Smooth muscle cell (in vitro differentiated cells): Measurements from ENCODE around the gene HES4. TPM values are rescaled to one million over a fixed set of nuclear protein-coding genes. Genes with fewer than 3 reads are reported as not detected.

Source experiments
- DNase-seq: peaks from one replicate; lab custom pipeline; 2025; ENCODE audit not compliant: unreplicated experiment; lab: John Stamatoyannopoulos, UW
- H2AFZ ChIP-seq: fragments of 200-600 bp; sonication (generic); 2 replicates; pipeline ENCODE4 v1.6.0; 2016; ENCODE audit warnings: antibody characterized with exemption, low read depth, mild to moderate bottlenecking
- H3F3A ChIP-seq: fragments of 200-600 bp; sonication (generic); 2 replicates; pipeline ENCODE4 v1.6.0; 2017; ENCODE audit warnings: antibody characterized with exemption, low read depth
- H3K27ac ChIP-seq: fragments of 200-600 bp; sonication (generic); 2 replicates; pipeline ENCODE4 v1.5.1; 2016; ENCODE audit warnings: low read depth, mild to moderate bottlenecking
- H3K27me3 ChIP-seq: fragments of 200-600 bp; sonication (generic); 2 replicates; pipeline ENCODE4 v1.6.1; 2016; ENCODE audit warnings: low read depth, mild to moderate bottlenecking
- H3K36me3 ChIP-seq: fragments of 200-600 bp; sonication (generic); 2 replicates; pipeline ENCODE4 v1.5.1; 2016; ENCODE audit warnings: low read depth
- H3K4me1 ChIP-seq: fragments of 200-600 bp; sonication (generic); 2 replicates; pipeline ENCODE4 v1.5.1; 2016; ENCODE audit warnings: low read depth
- H3K4me2 ChIP-seq: fragments of 200-600 bp; sonication (generic); 2 replicates; pipeline ENCODE4 v1.6.0; 2016; ENCODE audit warnings: mild to moderate bottlenecking
- H3K4me3 ChIP-seq: fragments of 200-600 bp; sonication (generic); 2 replicates; pipeline ENCODE4 v1.5.1; 2016; ENCODE audit warnings: mild to moderate bottlenecking
- H3K79me2 ChIP-seq: fragments of 200-600 bp; sonication (generic); 2 replicates; pipeline ENCODE4 v1.6.0; 2016; ENCODE audit warnings: low read depth, mild to moderate bottlenecking
- H3K9ac ChIP-seq: fragments of 200-600 bp; sonication (generic); 2 replicates; pipeline ENCODE4 v1.6.0; 2016; ENCODE audit warnings: low read depth
- H3K9me3 ChIP-seq: fragments of 200-600 bp; sonication (generic); replicated peaks from 2 replicates; pipeline ENCODE4 v1.5.1; 2016; ENCODE audit warnings: low read depth
- H4K20me1 ChIP-seq: fragments of 200-600 bp; sonication (generic); 2 replicates; pipeline ENCODE4 v1.6.0; 2016; ENCODE audit warnings: low read depth
- WGBS: methylation state at CpG from one replicate; pipeline ENCODE4 v1.1.7; 2016; ENCODE audit warnings: low lambda C conversion rate; 5-methylcytosine and 5-hydroxymethylcytosine counted together
- polyA plus RNA-seq: library from polyadenylated mRNA; unstranded; fragments of >200 nt; fragmentation: Nextera tagmentation; extraction: Ambion mirVana; gene quantifications from 2 replicates; pipeline ENCODE4 v1.2.1, GENCODE V29; 2016
- total RNA-seq: library from RNA; depleted of rRNA; stranded (reverse); fragments of >200 nt; gene quantifications from 2 replicates; pipeline ENCODE4 v1.2.3, GENCODE V29; 2014
- TF ChIP-seq, protein P1 (sequence below): fragments of 200-600 bp; sonication (generic); IDR thresholded peaks from 2 replicates; pipeline ENCODE4 v1.5.1; 2017; ENCODE audit warnings: borderline replicate concordance, mild to moderate bottlenecking, antibody characterized with exemption; ENCODE audit not compliant: insufficient read depth, poor library complexity, severe bottlenecking

Gene HES4
- total and polyA plus RNA-seq, 2 experiments from 2014 or later: 57.0 to 72.0 TPM

DNA sequence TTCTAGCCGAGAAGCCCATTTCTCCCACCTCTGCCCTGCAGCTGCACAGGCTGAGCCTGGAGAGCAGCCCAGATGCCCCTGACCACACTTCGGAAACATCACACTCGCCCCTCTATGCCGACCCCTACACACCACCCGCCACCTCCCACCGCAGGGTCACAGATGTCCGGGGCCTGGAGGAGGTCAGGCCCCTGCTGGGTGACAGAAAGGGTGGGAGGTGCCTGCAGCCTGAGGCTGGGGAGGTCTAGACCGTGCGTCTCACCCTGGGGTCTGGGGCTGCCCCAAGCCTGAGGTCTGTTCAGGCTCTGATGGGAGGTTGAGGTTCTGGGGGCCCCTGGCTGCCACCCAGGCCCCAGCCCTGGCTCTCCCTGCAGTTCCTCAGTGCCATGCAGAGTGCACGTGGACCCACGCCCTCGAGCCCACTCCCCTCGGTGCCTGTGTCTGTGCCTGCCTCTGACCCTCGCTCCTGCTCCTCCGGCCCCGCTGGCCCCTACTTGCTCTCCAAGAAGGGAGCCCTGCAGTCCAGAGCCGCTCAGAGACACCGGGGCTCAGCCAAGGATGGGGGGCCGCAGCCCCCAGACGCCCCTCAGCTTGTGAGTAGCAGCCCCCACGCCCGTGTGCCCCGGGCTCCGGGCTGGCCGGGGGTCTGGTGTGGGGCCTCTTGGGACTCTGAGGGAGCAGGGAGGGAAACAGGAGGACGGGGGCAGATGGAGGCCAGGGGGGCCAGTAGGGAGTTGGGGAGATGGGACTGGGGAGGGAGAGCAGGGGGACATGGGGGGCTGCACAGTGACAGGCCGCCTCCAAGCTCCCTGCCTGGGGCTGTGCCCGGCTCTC is 26.2 kb downstream of the HES4 start:
- WGBS: 91% methylated on average over 27 of the region's 28 CpGs
- H3K27me3 ChIP-seq: peaks cover 9% of the 10 kb centered on the region
- no peak overlapping the region for H3K4me2 ChIP-seq
- H3K36me3 ChIP-seq: no peaks in the 10 kb centered on the region
- no peaks in the 10 kb centered on the region for H3F3A ChIP-seq
- H3K27ac ChIP-seq: no peak overlapping the region
- DNase-seq: no peak
- TF ChIP-seq, protein P1, sequence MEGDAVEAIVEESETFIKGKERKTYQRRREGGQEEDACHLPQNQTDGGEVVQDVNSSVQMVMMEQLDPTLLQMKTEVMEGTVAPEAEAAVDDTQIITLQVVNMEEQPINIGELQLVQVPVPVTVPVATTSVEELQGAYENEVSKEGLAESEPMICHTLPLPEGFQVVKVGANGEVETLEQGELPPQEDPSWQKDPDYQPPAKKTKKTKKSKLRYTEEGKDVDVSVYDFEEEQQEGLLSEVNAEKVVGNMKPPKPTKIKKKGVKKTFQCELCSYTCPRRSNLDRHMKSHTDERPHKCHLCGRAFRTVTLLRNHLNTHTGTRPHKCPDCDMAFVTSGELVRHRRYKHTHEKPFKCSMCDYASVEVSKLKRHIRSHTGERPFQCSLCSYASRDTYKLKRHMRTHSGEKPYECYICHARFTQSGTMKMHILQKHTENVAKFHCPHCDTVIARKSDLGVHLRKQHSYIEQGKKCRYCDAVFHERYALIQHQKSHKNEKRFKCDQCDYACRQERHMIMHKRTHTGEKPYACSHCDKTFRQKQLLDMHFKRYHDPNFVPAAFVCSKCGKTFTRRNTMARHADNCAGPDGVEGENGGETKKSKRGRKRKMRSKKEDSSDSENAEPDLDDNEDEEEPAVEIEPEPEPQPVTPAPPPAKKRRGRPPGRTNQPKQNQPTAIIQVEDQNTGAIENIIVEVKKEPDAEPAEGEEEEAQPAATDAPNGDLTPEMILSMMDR: no peak
- no peak overlapping the region for H3K4me3 ChIP-seq
- no peaks in the 10 kb centered on the region for H3K4me1 ChIP-seq
- no peaks in the 10 kb centered on the region for H4K20me1 ChIP-seq
- H2AFZ ChIP-seq: no peak overlapping the region
- no peaks in the 10 kb centered on the region for H3K79me2 ChIP-seq
- H3K9ac ChIP-seq: no peak overlapping the region
- no peaks in the 10 kb centered on the region for H3K9me3 ChIP-seq

DNA sequence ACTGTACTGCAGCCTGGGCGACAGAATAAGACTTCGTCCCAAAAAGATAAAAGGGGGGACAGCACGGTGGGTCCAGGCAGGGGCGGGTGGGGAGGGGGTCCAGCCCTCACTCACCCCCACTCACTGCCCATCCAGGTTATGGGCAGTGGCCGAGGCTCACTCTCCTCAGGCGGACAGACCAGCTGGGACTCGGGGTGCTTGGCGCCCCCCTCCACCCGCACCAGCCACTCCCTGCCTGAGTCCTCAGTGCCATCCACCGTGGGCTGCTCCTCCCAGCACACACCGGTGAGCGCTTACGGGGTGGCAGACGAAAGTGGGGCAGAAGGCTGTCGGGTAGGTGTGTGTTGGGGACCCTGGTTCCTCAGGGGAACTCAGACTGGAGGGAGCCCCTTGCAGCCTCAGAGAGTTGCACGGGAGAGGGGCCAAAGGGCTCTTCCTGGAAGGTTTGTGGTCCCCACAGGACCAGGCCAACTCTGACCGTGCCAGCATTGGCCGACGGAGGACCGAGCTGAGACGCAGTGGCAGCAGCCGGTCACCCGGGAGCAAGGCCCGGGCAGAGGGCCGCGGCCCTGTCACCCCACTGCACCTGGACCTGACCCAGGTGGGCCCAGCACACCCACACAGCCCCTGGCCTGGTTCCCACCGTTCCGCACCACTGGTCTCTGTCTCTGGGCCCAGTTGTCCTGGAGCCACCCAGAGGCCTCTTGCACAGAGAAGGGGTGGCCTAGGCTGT is 27.0 kb downstream of the HES4 start:
- no peaks in the 10 kb centered on the region for H3K4me1 ChIP-seq
- no peak overlapping the region for H2AFZ ChIP-seq
- H3K36me3 ChIP-seq: no peaks in the 10 kb centered on the region
- no peak overlapping the region for H3K9ac ChIP-seq
- no peaks in the 10 kb centered on the region for H3K9me3 ChIP-seq
- no peak overlapping the region for H3K4me3 ChIP-seq
- no peak for DNase-seq
- H3K79me2 ChIP-seq: no peaks in the 10 kb centered on the region
- H3F3A ChIP-seq: no peaks in the 10 kb centered on the region
- no peak overlapping the region for H3K4me2 ChIP-seq
- H3K27me3 ChIP-seq: peaks cover 9% of the 10 kb centered on the region
- no peaks in the 10 kb centered on the region for H4K20me1 ChIP-seq
- TF ChIP-seq, protein P1: no peak
- WGBS: 93% methylated on average over 24 of the region's 28 CpGs
- no peak overlapping the region for H3K27ac ChIP-seq

DNA sequence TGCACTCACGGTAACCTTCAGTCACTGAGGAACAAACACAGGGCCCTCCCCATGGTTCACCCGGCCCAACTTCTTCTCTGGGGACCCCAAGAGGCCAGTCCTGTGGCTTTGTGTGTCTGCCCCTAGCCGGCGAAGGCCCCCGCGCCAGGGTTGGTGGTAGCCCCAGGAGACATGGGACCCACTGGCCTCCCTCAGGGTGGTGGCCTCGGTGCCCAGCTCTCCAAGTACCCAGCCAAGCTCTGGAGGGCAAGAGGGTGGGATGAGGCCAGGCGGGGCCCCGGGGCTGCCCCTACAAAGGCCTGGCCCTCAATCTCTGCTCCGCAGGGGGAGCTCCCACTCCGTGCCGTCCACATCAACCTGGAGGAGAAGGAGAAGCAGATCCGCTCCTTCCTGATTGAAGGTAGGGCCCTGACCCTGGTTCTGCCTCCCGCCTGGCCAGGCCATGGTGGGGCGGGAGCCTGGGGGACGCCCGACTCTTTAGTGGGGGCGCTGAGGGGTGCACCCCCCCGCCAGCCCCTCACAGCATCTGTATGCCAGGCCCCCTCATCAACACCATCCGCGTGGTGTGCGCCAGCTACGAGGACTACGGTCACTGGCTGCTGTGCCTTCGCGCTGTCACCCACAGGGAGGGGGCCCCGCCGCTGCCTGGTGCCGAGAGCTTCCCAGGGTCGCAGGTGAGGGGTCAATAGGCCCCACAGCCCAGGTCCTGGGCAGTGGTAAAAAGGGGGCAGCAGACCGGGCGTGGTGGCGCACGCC is 28.0 kb downstream of the HES4 start:
- Histone ChIP-seq H2AFZ (no peak overlapping the region), H3K4me2 (no peak overlapping the region), H3K36me3 (no peaks in the 10 kb centered on the region), H3K27me3 (peaks cover 9% of the 10 kb centered on the region), H4K20me1 (no peaks in the 10 kb centered on the region), H3F3A (no peaks in the 10 kb centered on the region), H3K4me3 (no peak overlapping the region), H3K27ac (no peak overlapping the region), H3K9ac (no peak overlapping the region), H3K4me1 (no peaks in the 10 kb centered on the region), H3K9me3 (no peaks in the 10 kb centered on the region), H3K79me2 (no peaks in the 10 kb centered on the region)
- TF ChIP-seq, protein P1: no peak
- 92% methylated on average over 32 of the region's 34 CpGs for WGBS
- no peak for DNase-seq
